Activated CD8-positive, alpha-beta memory T cell treated with anti-CD3 and anti-CD28 coated beads, Interleukin-2, amount 50 U/mL, for 1 hour (primary cell): Measurements from ENCODE around the gene PAPOLA.
"Not testable (repeated sequence)": the region's sequence is repeated elsewhere in the genome, so short reads cannot be mapped to it uniquely, and the experiment has no call there.

Source experiments
- DNase-seq: peaks from one replicate; pipeline ENCODE4 v3.0.0-alpha.2; 2020; ENCODE audit errors: extremely low read depth

The PAPOLA gene

DNA sequence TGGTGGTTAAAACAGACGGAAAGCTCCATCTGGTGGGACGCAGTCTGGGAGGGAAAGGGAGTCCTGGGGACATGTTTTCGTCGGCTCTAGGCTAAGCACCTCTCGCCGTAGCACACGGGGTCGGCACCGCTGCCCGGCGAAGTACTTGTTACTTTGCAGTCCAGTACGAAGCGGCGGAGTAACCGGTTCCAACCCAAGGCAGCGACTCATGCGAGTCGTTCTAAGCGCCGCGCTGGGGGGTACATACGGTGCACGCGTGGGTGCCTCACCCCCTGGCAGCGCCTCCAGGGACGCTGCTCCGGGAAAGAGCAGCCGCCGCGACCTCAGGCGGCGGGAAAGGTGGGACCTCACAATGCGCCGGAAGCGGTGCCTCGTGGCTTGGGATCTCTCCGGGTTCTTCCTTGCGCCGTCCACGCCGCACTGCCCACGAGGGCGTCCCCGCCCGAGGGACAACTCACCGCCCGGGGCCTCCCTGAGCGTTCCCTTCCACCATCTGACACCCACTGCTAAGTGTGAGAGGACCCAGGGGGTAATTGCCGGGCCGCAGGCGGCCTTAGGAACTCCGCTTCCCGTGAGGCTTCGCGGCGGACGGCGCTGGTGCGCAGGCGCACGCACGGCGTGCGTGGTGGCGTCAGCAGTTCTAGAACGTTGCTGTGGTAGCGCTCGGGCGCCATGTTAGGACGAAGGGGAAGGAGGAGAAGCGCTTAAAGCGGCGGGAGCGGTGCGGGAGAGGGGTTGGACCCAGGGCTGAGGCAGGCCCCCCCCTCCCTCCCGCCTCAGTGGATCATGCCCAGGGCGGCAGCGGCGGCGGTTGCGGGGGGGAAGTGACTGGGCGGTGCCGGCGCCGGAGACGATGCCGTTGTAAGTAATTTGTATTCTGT, at the start of gene PAPOLA:
Gene PAPOLA, plus strand, starts transcription at position 643 of the 881 bp plus-strand sequence. Its CDS starts 211 bp downstream, at position 854.
- peak; percentile 77 for DNase-seq

DNA sequence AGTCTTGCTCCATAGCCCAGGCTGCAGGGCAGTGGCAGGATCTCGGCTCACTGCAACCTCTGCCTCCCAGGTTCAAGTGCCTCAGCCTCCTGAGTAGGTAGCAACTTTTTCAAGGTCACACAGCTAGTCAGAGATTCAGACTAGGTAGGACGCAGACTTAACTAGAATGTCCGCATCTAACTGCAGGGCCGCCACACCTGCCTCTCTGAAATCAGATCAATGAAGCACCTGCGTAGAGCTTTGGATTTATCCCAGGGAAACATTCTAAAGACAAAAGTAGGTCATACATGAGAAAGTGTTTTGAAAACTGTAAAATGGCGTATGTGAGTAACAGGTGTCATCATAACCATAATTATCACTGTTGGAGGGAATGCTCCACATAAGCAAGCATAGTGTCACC, 49.5 kb upstream of the PAPOLA start:
- DNase-seq = no peak

DNA sequence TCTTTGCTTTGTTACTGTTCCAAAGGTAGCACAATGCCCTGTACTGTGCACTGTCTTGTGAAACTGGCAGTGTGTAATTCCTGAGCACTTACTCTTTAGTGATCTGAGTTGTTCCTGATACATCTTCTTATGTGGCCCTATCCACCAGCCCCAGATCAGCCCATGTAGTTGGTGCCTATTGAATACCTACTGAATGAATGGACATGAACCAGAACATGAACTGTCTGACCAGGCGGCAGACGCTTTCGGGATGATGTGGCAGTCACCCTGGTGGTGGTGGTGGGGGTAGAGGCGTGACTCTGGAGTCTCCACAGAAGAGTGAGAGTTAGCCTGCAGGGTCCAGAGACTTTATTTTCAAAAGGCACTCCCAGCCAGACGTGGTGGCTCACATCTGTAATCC, 46.6 kb upstream of the PAPOLA start:
- no peak for DNase-seq

DNA sequence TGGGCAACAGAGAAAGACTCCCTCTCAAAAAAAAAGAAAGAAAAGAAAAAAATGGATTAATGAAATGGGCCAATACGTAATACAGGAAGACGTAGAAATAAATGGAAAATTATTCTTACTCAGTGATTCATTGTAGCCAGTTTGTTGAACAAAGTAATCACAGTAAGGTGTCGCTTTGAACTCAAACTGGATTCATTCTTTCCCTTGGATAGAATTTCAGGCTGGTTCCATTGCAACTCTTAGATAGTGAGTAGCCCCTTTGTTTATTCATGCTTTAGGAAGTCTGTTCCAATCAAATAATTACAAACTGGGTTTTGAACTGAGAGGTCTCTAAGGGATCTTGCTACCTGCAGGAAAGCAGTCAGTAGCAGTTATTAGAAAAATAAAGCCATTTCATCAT, 42.3 kb upstream of the PAPOLA start:
- no peak for DNase-seq

GRCh38 chr14:96461950-96462798, 40.0 kb upstream of the PAPOLA start:
- no peak for DNase-seq

DNA sequence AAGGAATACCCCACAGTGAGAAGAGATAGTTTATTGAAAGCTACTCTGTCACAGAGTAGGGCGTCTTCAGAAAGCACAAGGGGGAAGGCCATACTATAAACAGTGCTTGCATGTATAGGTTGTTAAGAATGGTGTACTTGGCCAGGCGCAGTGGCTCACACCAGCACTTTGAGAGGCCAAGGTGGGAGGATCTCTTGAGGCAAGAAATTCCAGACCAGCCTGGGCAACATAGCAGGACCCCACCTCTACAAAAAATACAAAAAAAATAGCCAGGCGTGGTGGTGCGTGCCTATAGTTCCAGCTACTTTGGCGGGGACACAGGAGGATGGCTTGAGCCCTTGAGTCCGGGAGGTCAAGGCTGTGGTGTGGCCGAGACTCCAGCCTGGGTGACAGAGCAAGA, 38.0 kb upstream of the PAPOLA start:
- DNase-seq = no peak

GRCh38 chr14:96466918-96467317, 35.3 kb upstream of the PAPOLA start:
- DNase-seq = no peak

DNA sequence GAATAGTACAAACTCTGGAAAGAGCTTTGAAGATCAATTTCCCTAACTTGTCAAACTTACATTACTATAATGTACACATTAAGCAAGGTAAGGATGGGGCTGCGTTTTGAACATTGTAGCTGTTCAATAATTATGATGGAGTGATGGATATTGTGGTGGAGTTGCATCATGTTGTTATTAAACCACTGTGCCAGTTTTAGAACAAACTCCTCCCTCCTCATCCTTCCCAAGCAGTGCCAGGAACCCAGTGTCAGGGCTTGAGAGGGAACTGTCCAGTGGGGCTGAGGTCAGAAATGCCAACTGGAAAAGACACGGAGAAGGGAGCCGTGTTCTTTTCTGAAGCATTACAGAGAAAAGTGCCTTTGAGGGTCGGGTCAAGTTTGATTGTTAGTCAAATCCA, 31.9 kb upstream of the PAPOLA start:
- no peak for DNase-seq

GRCh38 chr14:96470967-96471366, 31.2 kb upstream of the PAPOLA start:
- not testable (repeated sequence) for DNase-seq

DNA sequence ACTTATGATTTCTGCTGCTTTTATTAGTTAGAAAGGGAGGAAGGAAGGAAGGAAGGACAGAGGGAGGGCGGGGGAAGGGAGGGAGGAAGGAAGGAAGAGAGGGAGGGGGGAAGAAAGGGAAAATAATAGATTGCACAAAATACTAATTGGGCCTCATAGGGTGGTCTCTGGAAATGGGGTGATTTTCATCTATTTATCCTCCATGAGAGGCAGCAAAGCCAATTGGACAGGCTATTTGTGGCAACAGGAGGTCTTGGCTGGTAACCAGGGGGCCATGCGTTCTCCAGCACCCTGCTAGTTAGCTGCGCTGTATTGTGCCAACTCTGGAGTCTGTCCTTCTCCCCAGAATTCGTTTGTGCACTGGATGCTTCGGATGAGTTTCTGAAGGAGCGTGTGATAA, 24.1 kb upstream of the PAPOLA start:
- DNase-seq = no peak

- DNase-seq = no peak
These were observed 22.6 kb upstream of the PAPOLA start for GRCh38 chr14:96479435-96480146.

DNA sequence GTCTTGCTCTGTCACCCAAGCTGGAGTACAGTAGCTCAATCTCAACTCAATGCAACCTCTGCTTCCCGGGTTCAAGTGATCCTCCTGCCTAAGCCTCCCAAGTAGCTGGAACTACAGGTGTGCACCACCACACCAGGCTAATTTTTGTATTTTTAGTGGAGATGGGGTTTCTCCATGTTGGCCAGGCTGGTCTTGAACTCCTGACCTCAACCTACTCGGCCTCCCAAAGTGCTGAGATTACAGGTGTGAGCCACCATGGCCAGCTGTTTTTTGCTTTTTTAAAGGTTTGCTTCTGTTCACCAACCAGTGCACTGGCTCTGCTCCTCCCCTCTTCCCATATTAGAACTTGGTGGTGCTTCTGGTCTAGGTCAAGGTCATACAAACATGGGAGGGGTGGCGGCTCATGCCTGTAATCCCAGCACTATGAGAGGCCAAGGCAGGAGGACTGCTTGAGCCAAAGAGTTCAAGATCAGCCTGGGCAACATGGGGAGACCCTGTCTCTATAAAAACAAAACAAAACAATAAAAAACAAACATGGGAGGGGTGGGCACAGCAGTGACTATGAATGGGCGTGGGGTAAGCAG, 20.4 kb upstream of the PAPOLA start:
- no peak for DNase-seq

- DNase-seq = no peak
These were observed 19.2 kb upstream of the PAPOLA start for GRCh38 chr14:96482986-96483385.

DNA sequence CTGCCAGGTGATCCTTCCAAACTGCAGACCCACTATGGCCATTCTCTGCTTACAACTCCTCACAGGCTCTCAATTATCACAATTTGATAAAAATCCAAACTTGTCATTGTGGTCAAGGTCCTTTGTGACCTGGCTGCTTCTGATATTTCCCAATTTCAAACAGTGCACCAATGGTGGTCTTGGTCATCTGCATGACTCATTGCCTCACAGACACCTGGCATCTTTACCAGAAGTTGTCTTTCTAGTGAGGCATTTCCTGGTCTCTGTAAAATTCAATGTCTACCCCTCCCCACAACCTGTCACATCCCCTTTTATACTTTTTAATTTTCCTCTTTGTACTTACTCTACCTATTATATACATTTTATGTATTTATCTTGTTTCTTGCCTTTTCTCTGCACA, 17.8 kb upstream of the PAPOLA start:
- DNase-seq = no peak

- DNase-seq = no peak
These were observed 15.5 kb upstream of the PAPOLA start for GRCh38 chr14:96486705-96487104.

DNA sequence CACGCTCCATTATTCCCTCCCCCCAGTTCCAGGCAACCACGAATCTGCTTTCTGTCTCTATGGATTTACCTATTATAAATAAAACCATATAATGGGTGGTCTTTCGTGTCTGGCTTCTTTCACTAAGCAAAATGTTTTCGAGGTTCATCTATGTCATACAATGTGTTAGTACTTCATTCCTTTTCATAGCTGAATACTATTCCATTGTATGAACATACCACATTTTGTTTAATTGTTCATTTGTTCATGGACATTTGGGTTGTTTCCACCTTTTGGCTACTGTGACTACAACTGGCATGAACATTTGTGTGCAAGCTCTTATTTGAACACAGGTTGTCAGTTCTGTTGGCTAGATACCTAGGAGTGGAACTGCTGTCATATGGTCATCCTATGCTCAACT, 12.9 kb upstream of the PAPOLA start:
- no peak for DNase-seq

DNA sequence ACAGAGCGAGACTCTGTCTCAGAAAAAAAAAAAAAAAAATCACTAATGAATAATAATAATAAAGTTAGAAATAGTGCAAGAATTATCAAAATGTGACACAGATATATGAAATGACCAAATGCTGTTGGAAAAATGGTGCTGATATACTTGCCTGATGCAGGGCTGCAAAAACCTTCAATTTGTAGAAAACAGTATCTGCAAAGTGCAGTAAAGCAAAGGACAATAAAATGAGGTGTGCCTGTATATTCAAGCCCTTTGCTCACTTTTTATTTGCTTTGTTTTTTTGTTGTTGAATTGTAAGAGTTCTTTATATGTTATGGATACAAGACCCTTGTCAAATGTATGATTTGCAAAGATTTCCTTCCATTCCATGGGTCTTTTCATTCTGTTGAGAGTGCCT, 9.0 kb upstream of the PAPOLA start:
- no peak for DNase-seq

- DNase-seq = no peak
These were observed 7.9 kb upstream of the PAPOLA start for GRCh38 chr14:96494331-96494730.

DNA sequence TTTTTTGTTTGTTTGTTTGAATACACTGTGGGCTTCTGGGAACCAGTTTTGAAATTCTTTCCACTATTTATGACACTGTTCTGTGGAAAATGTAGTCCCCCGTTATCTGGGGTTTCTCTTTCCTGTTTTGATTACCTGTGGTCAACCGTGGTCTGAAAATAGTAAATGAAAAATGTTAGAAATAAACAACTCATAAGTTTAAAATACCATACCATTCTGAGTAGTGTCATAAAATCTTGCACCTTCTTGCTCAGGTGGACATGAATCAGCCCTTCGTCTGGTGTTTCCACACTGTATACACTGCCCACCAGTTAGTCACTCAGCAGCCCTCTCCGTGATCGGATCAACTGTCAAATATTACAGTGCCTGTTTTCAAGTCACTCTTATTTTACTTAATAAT, 5.1 kb upstream of the PAPOLA start:
- no peak for DNase-seq

DNA sequence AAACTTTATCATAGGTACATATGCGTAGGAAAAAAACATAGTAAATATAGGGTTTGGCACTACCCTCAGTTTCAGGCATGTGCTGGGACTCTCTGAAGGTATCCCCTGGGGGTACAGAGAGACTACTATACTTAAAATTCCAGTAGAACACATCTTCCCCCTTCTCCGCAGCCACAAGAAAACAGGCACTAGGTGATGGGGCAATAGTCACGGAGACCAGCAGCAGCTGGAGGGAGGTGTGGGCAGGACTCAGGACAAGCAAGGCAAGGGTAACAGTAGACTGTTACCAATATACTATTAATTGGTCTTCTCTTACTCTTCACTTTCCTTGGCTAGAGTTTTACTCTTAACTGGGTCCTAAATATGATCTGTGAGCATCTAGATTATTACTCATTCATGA, 4.6 kb upstream of the PAPOLA start:
- no peak for DNase-seq

DNA sequence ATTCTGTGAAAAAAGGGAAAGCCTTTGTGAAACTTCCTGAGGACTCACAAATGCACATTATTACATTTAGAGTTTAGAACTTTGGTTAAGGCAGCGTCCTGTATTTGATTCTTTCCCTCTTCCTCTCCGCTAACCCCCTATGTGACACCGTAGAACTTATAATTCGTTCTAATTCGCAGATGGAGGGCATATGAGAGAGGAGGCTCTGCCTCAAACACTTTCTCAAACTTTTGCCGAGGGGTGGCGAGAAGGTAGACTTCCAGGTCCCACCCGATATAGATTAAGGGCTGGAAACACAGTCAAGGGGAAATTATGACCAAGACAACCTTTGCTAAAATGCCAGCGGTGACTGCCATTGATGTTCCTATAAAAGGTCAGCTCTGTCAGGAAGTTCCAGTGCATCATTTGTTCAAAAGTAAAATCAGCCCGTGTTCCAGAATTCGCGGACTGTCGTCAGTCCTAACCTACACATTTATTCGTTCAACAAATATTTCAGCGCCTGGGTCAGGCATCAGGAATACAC, 904 bp upstream of the PAPOLA start:
- DNase-seq = no peak
